ENCODE results near the gene PTGS1. TPM values are rescaled to one million over a fixed set of nuclear protein-coding genes. Genes with fewer than 3 reads are reported as not detected.
"Not testable (repeated sequence)": the region's sequence is repeated elsewhere in the genome, so short reads cannot be mapped to it uniquely, and the experiment has no call there.

PTGS1 gene
- 0.27 and 0.34 TPM in 2 replicates for total RNA-seq

DNA sequence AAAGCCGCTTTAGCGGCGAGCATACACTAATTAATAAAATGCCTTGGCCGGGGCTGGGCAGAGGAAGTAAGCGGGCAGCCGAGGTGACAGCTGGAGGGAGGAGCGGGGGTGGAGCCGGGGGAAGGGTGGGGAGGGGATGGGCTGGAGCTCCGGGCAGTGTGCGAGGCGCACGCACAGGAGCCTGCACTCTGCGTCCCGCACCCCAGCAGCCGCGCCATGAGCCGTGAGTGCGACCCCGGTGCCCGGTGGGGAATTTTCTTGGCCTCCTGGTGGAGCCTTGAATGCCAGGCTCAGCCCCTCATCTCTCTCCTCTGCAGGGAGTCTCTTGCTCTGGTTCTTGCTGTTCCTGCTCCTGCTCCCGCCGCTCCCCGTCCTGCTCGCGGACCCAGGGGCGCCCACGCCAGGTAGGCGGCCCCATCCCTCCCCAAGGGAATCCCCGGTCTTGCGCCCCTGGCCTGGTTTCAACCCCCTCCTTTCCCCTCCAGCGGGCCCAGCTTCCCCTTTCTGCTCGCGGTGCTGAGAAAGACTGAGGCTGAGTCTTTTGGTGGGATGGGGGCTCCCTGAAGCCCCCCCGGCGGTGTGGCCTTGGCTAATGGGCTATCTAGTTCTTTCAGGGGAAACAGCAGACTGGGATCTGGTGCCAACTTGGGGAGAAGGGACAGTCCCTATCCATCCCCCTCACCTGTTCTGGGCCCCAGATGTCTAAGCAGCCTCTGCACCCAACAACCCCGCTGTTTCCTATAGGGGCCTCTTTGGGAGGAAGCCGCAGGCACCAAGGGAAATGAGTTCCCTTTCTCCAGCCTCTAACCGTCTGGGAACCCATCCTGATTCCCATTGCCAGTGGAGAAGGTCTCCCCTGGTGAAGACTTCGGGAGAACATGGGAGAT, at the start of gene PTGS1:
PTGS1 (plus strand) TSS at position 156 of the 887 bp plus-strand sequence; CDS start at position 217, 61 bp downstream.
- intact Hi-C loops (cut with micrococcal nuclease), result no loop called here

DNA sequence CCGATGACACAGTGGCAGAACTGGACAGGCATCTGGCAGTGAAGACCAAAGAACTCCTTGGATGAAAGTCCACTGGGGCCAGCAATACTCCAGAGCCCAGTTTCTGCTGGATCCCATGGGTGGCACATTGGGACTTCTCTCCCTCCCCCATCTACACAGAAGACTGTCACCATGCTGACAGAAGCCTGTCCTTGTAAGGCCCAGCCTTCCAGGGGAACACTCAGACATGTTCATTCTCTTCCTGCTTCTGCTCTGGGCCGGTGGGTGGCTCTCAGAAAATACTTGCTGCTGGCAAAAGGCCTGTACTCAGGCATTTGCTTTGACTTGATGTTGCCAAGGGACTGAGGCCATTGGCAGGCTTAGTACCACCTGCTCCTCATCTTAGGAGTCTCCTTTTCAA, 48.3 kb upstream of the PTGS1 start:
- intact Hi-C loops (cut with micrococcal nuclease), result no loop called here

GRCh38 chr9:122324665-122325064, 46.2 kb upstream of the PTGS1 start:
- intact Hi-C loops (cut with micrococcal nuclease), result not testable (repeated sequence)

DNA sequence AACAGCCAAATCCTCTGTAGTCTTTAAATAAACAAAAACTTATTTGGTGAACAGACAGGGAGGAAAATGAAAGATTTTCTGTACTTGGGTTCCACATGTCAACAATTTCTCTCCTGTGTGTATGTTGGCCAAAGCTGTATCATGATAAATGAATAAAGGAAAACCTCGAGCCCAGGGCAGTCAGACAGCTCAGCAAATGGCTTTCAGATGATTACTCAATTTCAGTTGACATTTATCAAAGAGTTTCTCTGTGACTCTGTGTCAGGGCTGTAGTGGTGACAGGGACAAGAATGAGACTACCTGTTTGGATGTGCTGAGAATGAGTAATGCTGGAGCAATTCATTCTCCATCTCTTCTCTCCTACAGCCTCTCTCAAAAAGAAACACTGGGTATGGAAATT, 45.7 kb upstream of the PTGS1 start:
- intact Hi-C loops (cut with micrococcal nuclease), result no loop called here

- intact Hi-C loops (cut with micrococcal nuclease), result no loop called here
Measured at GRCh38 chr9:122327175-122327574, 43.6 kb upstream of the PTGS1 start.

DNA sequence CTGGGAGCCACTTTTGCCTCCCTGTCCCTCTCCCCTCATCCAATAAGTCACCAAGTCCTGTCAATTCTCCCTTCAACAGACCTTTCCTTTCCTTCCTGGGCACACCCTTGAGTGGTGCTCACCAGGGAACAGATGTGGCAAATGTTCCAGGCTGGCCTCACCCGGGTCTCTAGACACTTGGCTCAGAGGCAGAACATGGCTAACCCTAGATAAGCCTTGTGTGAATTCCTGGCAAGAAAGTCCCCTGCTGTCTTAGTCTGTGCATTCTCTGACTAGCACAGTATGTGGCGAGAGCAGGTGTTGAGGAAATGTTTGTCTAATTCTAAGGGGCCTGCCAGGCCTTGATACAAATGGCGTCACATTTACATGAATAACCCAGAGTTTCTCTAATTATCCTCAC, 41.2 kb upstream of the PTGS1 start:
- intact Hi-C loops (cut with micrococcal nuclease), result no loop called here

DNA sequence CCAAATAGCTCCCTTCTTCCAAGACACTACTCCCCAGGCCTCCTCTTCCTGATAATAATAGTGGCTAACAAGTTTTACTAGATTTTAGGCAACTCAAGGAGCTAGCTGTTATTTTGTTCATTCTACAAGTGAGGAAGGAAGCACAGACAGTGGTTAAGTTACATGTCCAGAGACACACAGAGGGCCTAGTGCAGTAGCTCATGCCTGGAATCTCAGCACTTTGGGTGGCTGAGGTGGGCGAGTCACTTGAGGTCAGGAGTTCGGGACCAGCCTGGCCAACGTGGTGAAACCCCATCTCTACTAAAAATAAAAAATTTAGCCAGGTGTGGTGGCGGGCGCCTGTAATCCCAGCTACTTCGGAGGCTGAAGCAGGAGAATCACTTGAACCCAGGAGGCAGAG, 40.4 kb upstream of the PTGS1 start:
- intact Hi-C loops (cut with micrococcal nuclease), result not testable (repeated sequence)

DNA sequence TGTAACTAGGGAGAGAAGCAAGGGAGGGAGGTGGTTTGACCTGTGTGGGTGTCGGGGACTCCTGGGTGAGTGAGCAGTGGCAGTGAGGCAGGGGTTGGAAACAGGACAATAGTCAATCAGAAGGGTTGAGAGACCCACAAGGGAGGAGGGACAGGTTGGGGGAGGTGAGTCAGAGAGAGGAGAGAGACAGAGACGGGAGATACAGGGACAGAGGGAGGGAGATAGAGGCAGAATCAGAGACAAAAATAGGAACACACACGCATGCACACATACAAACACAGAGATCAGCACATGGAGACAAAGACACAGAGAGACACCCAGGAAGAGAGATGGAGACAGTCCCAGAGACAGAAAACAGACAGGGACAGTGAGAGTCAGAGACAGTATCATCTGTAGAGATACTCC, 39.3 kb upstream of the PTGS1 start:
- intact Hi-C loops (cut with micrococcal nuclease), result no loop called here

GRCh38 chr9:122332083-122332482, 38.7 kb upstream of the PTGS1 start:
- intact Hi-C loops (cut with micrococcal nuclease), result no loop called here

DNA sequence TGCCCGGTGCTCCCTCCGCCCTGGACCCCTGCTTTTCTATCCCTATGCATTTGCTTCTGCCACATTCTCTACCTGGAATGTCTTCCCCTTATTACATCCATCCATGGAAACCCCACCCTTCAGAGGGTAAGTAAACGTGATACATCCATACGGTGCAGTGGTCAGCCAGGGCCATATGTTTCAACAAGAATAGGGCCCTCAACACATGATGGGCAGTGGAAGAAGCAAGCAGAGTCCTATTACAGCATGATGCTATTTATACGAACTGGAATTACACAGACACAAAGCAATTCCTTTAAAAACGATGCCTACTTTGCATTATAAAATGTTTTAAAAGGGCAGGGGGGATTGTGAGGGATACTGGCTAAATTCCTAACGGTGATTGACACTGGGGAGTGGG, 38.2 kb upstream of the PTGS1 start:
- intact Hi-C loops (cut with micrococcal nuclease), result no loop called here

DNA sequence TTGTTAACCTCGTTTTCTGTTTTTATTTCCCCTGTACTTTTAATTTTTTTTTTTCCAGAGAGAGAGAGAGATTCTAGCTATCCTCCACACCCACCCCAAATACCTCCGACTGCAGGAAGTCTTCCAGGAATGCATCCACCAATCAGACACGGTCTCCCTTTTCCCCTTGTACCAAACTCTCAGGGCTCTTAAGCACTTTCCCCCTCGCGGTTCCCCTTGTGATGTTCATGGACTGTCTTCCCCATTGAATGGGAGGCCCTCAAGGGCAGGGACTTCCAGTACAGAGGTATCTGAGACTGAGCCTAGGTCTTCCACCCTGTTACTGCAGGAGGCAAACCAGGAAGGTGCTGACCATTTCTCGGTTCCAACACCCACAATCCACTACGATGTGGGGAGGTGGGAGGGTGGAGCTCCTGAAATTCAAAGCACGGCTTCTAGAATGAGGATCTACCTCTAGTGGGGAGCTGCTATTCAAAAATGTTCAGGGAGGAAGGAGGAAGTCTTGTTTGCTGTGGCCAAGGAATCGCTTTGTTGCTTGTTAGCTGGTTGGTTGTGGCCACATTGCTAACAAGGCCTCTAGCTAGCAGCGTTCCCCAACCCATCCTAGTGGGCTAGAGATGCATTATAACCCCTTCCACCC, 37.5 kb upstream of the PTGS1 start:
- intact Hi-C loops (cut with micrococcal nuclease), result no loop called here

DNA sequence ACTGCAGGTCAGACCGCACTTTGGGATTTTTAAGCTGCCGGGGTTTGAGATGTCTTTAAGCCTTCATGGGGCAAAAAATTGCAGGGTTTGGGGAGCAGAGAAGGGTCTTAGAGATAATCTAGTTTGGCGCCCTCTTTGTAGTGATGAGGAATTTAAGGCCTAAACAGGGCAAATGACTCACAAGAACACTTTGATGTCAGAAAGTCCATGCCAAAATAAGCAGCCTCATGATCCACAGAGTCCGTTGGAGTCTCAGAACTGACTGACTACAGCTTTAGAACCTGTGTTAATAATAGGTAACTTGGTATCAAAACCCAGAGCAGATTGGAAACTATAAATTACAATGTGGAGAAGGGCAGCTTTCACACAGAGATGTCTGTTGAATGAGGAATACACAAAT, 35.9 kb upstream of the PTGS1 start:
- intact Hi-C loops (cut with micrococcal nuclease), result no loop called here

DNA sequence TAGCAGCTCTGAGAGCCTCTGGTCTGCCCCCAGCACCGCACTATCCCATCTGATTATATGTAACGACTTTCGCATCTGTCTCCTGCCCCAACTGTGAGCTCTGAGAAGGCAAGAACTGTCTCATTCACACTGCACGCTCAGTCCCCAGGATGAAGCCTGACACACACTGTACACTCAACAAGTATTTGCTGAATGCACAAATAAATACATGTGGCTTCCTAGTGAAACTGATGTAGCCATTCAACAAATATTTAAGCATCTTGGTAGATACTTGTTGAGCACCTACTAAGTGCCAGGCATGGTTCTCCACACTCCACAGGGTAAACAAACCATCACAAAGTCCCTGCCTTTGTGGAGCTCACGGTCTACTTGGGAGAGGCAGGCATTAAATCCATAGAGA, 34.6 kb upstream of the PTGS1 start:
- intact Hi-C loops (cut with micrococcal nuclease), result no loop called here

- intact Hi-C loops (cut with micrococcal nuclease), result no loop called here
Measured at GRCh38 chr9:122336866-122337555, 33.8 kb upstream of the PTGS1 start.

DNA sequence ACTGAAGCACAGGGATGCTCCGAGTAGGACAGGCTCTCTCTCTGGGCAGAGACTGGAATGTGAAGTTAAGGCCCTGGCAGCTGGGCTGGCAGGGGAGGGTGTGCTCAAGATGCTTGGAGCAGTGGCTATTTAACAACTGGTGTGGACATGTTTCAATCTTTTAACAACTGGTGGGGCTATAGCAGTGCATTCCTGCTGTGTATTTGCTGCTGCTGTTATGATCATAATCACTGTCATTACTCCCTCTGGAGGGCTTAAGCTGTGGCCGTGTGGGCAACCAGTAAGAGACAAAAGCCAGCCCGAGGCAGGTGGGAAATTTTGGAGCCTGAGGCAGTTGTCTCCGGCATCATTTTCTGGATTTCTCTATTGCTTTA, 33.3 kb upstream of the PTGS1 start:
- intact Hi-C loops (cut with micrococcal nuclease), result no loop called here

DNA sequence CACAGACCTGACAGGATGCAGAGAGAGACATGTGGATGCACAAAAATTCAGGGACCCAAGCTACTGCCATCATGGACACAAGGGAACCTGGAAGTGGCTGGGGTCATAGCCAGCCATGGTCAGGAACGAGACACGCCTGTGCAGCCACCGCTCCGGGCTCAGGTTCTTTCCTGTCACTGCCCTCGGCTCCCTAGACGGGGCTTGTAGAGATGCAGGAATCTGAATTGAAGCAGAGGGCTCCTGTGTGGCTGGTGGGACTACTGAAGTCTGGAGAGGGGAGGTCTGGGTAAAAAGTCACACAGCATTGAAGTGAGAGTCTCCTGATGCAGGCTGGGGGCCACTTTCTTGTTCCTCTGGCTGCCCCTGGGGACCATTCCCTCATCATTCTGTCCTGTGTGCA, 32.3 kb upstream of the PTGS1 start:
- intact Hi-C loops (cut with micrococcal nuclease), result no loop called here

DNA sequence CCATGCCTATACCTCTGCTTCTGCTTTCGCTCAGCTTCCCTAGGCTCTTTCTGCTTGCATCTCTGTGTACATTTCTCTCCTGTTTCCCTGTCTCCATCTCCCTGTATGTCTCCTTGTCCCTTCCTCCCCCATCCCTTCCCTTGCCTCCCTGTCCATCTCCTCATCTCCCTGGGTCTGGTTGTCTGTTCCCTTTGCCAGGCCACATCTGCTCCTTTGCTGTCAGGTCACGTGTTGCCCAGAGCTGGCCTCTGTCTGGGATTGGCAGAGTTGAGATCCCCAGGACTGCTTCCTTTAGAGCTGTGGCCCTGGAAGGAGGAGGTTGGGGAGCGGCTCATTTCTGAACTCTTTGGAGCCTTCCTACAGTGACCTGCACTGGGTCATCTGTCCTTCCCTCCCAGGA, 31.8 kb upstream of the PTGS1 start:
- intact Hi-C loops (cut with micrococcal nuclease), result no loop called here

DNA sequence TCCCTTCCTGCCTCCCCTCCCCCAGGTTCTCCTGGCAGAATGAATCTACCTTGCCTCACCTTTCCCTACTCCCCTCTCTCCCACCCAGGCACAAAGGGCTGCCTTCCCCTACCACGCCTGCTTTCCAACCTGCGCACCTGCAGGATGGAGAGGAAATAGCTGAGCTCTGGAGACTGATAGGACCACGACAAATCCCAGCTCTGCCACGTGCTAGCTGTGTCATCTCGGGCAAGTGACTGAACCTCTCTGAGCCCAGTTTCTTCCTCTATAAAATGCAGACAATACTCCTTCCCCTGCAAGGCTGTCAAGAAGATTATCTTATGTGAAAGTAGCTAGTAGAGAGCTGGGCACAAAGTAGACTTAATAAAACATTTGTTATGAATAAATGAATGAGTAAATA, 31.2 kb upstream of the PTGS1 start:
- intact Hi-C loops (cut with micrococcal nuclease), result no loop called here

GRCh38 chr9:122340161-122340560, 30.7 kb upstream of the PTGS1 start:
- intact Hi-C loops (cut with micrococcal nuclease), result no loop called here

DNA sequence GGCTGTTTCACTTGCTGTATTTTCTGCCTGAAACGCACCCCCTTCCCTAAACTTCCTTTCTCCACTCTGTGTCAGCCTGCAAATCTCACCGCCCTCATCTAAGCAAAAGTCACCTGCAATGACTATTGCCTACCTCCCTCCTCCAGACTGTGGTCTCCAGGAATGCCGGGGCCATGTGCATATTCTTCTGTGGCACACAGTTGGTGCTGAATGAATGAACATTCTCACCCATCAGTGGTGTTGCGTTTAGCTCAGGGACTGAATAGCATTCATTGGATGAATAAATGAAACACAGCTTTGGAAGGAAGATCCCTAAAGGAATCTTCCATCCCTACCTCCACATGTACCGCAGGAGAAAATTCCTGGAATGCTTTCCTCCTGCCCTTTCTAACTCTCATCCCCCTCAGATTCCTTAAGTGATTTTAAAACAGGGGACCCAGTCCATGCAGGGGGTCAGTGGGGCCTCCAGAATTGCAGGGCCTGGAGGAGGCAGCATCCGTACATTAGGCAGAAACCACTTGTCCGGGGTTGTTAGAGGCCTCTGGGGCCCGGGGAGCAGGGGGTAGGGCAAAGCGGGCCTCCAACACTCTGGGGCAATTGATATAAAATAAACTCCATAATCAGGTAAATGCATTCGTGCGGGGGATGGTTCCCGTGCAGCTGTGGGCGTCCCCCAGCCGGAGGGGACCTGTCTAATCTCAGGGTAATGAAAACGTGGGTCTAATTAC, 28.3 kb upstream of the PTGS1 start:
- intact Hi-C loops (cut with micrococcal nuclease), result no loop called here

DNA sequence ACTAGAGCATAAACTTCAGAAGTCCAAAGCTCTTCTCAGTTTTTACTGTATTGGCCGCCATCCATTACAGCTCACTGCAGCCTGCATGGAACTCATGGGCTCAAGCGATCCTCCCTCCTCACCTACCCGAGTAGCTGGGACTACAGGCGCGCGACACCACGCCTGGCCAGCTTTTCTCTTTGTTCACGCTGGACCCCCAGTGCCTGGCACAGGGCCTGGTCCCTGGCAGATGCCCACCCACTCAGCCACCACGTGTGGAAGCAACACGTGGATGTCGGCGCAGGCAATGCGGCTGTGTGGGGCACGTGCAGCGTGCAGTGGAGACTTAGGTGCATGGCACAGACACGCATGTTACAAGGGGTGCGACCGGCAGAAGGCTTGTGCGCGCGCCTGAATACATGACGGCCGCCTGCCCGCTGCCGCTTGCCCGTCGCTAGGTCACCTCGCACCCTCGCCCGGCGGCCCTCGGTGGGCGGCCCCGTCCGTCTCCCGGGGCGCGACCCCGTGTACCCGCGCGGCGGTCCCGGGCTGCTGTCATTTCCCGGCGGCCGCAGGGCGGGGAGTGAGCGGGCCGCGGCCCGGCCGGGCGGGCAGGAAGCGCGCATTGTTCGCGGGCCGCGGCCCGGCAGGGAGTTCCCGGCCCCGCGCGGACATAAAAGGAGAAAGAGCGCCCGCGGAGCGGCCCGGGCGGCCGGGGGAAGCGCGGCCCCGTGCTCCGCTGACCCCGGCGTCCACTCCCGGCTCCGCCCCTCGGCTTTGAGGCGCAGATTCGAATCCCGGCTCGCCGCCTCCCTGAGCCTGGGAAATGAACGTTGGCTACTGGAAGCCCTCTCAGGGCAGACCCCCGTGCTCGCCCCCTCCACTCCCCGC, 24.1 kb upstream of the PTGS1 start:
- intact Hi-C loops (cut with micrococcal nuclease), result no loop called here
